SU-DHL-6 (cell line): Measurements from ENCODE around the gene JMY.

Experiments used
- EZH2phosphoT487 ChIP-seq: fragments of 200-600 bp; sonication (generic), shearing (Covaris generic); conservative IDR thresholded peaks from 2 replicates; pipeline ENCODE4 v1.6.1; 2018; ENCODE audit warnings: mild to moderate bottlenecking, antibody characterized with exemption, low read length, moderate library complexity, mixed read lengths
- TF ChIP-seq, protein P1 (sequence below): fragments of 200-600 bp; sonication (generic); IDR thresholded peaks from one replicate; pipeline ENCODE4 v1.5.1; 2017; ENCODE audit warnings: antibody characterized with exemption, mild to moderate bottlenecking, low read length, moderate library complexity; ENCODE audit not compliant: insufficient read depth, poor library complexity, severe bottlenecking

DNA sequence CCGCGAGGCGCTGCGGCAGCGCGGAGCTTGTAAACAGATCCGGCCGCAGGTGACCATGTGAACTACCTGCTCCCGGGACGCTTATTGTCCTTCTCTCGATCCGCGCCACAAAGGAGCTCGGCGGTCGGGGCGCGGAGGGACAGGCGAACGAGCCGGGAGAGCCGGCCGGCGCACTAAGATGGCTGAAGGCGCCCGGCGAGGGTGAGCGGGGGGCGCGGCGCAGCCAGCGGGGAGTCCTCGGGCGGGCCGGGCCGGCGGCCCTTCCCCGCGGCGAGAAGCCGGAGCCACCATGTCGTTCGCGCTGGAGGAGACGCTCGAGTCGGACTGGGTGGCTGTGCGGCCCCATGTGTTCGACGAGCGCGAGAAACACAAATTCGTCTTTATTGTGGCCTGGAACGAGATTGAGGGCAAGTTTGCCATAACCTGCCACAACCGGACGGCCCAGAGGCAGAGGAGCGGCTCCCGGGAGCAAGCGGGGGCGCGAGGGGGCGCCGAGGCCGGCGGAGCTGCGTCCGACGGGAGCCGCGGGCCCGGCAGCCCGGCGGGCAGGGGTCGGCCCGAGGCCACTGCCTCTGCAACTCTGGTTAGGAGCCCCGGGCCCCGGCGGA is 535 bp downstream of the JMY start:
- TF ChIP-seq, protein P1, sequence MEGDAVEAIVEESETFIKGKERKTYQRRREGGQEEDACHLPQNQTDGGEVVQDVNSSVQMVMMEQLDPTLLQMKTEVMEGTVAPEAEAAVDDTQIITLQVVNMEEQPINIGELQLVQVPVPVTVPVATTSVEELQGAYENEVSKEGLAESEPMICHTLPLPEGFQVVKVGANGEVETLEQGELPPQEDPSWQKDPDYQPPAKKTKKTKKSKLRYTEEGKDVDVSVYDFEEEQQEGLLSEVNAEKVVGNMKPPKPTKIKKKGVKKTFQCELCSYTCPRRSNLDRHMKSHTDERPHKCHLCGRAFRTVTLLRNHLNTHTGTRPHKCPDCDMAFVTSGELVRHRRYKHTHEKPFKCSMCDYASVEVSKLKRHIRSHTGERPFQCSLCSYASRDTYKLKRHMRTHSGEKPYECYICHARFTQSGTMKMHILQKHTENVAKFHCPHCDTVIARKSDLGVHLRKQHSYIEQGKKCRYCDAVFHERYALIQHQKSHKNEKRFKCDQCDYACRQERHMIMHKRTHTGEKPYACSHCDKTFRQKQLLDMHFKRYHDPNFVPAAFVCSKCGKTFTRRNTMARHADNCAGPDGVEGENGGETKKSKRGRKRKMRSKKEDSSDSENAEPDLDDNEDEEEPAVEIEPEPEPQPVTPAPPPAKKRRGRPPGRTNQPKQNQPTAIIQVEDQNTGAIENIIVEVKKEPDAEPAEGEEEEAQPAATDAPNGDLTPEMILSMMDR = no peak
- no peak for TF ChIP-seq EZH2phosphoT487
